ENCODE results near the gene RABAC1. TPM values are rescaled to one million over a fixed set of nuclear protein-coding genes. Genes with fewer than 3 reads are reported as not detected.

The RABAC1 gene
- total and polyA plus RNA-seq, 9 of the 15 experiments (the other 6 are each of a cell fraction or from before 2014, with no cell fraction given) = 2.4 to 28.1 (median 9.3) TPM

GRCh38 chr19:41928754-41929535 is 30.2 kb downstream of the RABAC1 start (continued):
- TF ChIP-seq ELF2 (CRISPR knock-in tag; IDR thresholded peaks at IDR 0.05) (no peak; the same call in 1 of the 2 replicates), TAF7 (tag; IDR thresholded peaks at IDR 0.05) (no peak; the same call in 1 of the 2 replicates), CBFA2T2 (conservative IDR thresholded peaks at IDR 0.05) (no peak), ZNF316 (IDR thresholded peaks at IDR 0.05) (peak; percentile 18; the same call in 1 of the 2 replicates), TFAP4 (CRISPR knock-in tag; IDR thresholded peaks at IDR 0.05; ENCODE audit: borderline replicate concordance) (peak; percentile 23; the same call in 1 of the 2 replicates), ZNF77 (CRISPR knock-in tag; IDR thresholded peaks at IDR 0.05) (no peak), DACH1 (IDR thresholded peaks at IDR 0.05; ENCODE audit: partially characterized antibody) (no peak), KDM1A (IDR thresholded peaks at IDR 0.05) (peak in 1 of 2 experiments; percentile 97; a peak in 2 of 4 replicates), ZNF24 (IDR thresholded peaks at IDR 0.05) (0 out of 2 replicates have a peak, but pooled peaks have one; percentile 5), CREB3 (tag; conservative IDR thresholded peaks at IDR 0.05; ENCODE audit: low read depth) (no peak), RBM34 (IDR thresholded peaks at IDR 0.05; ENCODE audit: borderline replicate concordance, insufficient read depth, low read length) (no peak), SMARCC2 (IDR thresholded peaks at IDR 0.05; ENCODE audit: low read depth) (no peak), NFXL1 (CRISPR knock-in tag; IDR thresholded peaks at IDR 0.05) (no peak), E2F4 (CRISPR knock-in tag; IDR thresholded peaks at IDR 0.05; ENCODE audit: low read depth) (no peak), PTRF (tag; IDR thresholded peaks at IDR 0.05) (no peak), ZNF274 (IDR thresholded peaks at IDR 0.05; ENCODE audit: borderline replicate concordance, low read depth, low read length) (no peak), ZNF444 (CRISPR knock-in tag; IDR thresholded peaks at IDR 0.05) (no peak), RAD51 (IDR thresholded peaks at IDR 0.05; ENCODE audit: borderline replicate concordance, low read depth) (no peak), STAT5B (CRISPR knock-in tag; IDR thresholded peaks at IDR 0.05) (no peak), EZH2 (IDR thresholded peaks at IDR 0.05; ENCODE audit: borderline replicate concordance, low read depth, low read length) (no peak), KAT2B (IDR thresholded peaks at IDR 0.05; ENCODE audit: low read depth, low read length) (no peak), NFE2L1 (tag; IDR thresholded peaks at IDR 0.05; ENCODE audit: borderline replicate concordance, low read depth) (no peak), NR1H2 (CRISPR knock-in tag; IDR thresholded peaks at IDR 0.05) (no peak), ZNF75A (CRISPR knock-in tag; IDR thresholded peaks at IDR 0.05) (no peak), MBD2 (IDR thresholded peaks at IDR 0.05; ENCODE audit: borderline replicate concordance, low read depth) (no peak), SMAD1 (IDR thresholded peaks at IDR 0.05; ENCODE audit: low read depth, low read length, partially characterized antibody) (no peak), MYC (IDR thresholded peaks at IDR 0.05; ENCODE audit: low read depth, low read length) (peak; percentile 38; the same call in 1 of the 2 replicates), MYC (CRISPR knock-in tag; IDR thresholded peaks at IDR 0.05; ENCODE audit: borderline replicate concordance, low read depth) (no peak)
